Fibroblast of skin of abdomen (primary cell): ENCODE results near the gene CLEC18B. TPM values are rescaled to one million over a fixed set of nuclear protein-coding genes. Genes with fewer than 3 reads are reported as not detected.
A peak's percentile ranks its signal among the peaks of the same experiment; 100 is the strongest.
"Not testable (repeated sequence)": the region's sequence is repeated elsewhere in the genome, so short reads cannot be mapped to it uniquely, and the experiment has no call there.

ENCODE experiments used
- DNase-seq: peaks from one replicate; pipeline ENCODE4 v3.0.0-alpha.2; 2013
- polyA plus RNA-seq, 2 experiments: library from polyadenylated mRNA; unstranded; fragments of 120-200 nt; gene quantifications; one replicate each; pipeline ENCODE4 v1.2.1, GENCODE V29; 2013; ENCODE audit not compliant: insufficient read length in 2 of 2

The CLEC18B gene
- polyA plus RNA-seq (2013, experiment 1 of 2; ENCODE audit: insufficient read length), result not detected
- 0.43 TPM for polyA plus RNA-seq (2013, experiment 2 of 2; ENCODE audit: insufficient read length)

DNA sequence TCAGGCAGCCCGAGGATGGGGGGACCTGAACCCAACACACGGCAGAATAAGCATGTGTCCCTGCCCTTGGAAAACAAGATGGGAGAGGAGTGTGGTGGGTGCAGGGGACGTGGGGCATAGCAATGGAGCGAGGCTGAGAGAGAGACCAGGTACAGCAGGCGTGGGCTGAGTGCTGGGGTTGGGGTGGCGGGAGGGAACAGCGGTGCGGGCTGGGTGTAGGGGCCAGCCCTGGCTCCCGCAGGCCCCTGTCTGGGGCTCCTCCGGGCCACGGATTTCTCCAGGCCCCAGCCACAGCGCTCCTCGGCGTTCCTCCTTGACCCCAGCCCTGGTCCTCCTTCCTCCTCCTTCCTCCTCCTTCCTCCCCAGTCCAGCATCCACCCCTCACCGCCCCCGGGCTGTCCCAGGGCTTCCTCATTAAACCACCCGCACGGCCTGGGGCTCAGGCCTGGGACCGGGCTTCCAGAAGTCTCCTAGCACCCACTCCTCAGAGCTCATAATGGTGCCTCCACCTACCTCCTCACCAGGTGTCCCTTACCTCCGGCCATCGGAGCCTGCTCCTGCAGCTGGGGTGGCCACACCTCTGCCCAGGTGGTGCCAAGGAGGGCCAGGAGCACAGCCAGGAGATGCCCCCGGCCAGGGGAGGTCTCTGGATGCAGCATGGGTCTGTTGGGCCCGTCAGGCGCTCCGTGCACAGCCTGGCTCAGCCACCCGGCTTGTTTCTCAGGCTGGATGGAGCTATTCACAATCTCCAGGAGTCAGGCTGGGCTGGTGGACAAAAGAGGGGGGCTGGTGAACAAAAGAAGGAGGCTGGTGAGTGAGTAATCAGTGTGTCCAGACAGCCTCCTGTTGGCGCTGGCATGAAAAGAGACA, at the start of gene CLEC18B:
Gene CLEC18B (minus strand): TSS at position 867 of the 870 bp plus-strand sequence. CDS start 208 bp downstream, at position 659.
- DNase-seq, result not testable (repeated sequence)

- no peak for DNase-seq
Measured at GRCh38 chr16:74469946-74470478, 48.7 kb upstream of the CLEC18B start.

DNA sequence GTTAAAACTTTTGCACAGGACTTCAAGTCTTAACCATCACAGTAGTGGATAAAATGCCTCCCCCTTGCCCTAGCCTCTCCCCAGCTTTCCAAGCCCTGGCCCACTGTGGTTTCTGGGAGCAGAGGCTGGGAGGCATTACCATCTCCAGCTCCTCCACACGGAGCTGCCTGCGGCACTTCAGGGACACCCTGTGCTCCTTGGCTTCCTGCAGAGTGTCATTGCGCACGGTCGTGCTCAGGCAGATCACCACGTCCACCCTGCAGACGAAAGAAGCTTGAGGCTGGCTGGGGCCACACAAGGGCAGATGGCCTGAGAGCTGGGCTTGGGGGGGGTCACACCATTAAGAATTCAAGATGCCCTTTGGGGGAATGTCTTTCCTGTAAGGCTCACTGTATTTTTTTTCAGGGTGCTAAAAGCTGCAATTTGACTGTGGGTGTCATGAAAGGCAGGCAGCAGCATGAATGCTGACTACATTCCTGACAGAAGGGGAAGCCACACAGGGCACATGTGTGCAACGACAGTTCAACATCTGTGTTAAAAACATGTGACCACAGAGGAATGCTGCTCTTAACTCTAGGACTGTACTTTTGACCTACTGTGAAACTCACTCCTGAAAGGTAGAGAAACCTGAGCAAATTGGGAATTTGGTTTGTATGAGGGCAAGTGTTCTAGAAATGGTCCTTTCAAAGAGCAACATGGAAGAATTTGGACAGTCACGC, 47.7 kb upstream of the CLEC18B start:
- DNase-seq, result no peak

GRCh38 chr16:74466872-74467271, 45.6 kb upstream of the CLEC18B start:
- no peak for DNase-seq

DNA sequence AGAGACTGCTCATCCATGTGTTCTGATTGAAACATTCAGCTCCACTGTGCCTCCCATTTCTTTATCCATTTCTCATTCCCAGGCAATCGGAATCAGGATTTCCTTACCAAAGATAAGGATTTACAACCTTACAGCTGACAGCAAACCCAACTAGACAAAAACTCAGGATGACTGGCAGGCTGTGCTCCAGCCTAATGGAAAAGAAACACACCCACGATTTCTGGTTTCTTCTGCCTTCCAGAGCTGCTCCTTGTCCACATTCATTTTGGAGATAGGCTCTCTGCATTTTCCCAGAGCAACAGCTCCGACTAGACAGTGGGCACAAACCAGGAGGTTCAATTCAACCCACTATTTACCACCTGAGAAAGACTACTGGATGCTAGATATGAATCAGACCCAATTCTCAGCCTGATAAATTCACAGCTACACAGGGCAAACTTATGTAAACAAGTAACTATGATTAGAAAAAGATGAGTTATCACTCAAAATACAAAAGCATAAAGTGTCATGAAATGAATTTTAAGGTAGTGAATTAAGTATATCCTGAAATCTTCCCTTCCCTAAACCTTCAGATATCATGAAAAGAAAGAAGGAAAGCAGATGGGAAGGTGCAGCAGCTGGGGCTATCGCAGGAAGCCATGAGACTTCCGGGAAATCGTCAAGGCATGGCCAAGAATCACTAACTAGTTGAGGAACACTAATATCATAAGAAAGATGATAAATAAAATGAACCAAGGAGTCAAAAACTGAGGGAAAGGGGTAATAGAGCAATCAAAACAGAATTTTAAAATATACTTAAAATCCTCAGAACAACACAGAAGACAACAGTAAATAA, 44.8 kb upstream of the CLEC18B start:
- DNase-seq, result no peak

DNA sequence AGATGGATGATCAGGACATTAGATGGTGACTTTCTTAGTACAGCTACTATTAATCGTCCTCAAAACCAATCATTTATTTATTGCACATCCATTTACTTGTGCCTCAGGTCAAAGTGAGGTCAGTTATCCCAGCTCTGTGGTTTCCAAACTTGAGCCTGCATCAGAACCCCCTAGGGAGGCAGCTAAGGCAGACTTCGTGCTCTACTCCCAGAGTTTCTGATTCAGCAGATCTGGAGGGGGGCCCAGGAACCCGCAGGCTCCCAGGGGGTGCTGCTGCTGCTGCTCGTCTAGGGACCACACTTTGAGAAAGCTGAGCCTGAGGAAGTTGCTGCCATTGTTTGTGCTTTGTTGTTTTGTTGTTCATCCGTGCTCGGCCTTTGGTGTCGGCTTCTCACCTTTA, 44.0 kb upstream of the CLEC18B start:
- DNase-seq, result no peak

DNA sequence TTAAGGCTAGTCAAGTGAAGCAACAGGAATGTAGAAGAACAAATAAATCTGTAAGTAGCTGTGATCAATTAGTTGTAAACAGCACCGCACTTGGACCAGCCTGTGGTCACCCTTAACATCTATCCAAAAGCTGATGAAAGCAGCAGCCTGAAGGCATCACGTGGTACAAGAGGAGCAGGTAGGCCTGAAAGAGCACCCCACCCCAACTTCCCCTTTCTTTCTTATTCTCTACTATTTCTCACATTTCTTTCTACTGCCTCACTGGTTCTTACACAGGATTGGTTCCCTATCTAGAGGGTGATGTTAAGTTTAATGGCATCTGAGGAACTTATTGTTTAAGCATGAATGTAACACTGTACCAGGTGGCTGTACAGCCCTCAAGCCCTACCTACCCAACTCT, 42.6 kb upstream of the CLEC18B start:
- no peak for DNase-seq

DNA sequence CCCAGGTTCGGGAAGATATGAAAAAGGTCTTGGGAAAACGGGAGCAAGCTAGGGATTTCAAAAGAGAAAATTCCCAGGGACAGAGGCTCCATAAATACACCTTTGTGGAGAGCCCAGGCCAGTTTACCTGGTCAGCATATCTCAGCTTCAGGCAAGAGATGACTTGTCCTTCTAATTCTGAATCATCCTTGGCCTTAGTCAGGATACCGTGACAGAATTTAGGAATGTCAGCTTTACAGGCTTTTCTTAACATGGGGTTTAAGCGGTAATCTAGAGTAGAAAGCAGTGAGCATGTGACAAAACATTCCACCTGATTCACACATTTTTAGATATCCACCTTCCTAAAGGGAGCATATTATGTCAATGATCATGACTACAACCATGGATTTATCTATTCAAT, 41.1 kb upstream of the CLEC18B start:
- no peak for DNase-seq

GRCh38 chr16:74461826-74462225, 40.5 kb upstream of the CLEC18B start:
- DNase-seq, result no peak

DNA sequence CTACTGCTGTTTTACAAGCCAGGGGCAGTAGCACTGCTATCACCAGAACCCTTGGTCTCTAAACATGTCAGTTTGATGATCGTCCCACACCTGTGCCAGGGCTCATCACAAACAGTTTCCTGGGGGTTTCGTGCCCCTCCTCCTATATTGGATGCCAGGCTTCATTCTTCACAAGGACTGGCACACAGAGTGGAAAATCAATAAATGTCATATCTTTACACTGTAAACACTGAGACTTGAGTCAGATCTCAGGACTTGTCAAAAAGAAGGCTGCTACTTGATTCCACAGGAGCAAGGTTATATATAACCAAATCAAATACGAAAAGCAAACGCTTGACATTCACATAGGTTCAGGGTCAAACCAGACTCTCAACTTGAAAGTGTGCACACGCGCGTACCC, 39.3 kb upstream of the CLEC18B start:
- no peak for DNase-seq

DNA sequence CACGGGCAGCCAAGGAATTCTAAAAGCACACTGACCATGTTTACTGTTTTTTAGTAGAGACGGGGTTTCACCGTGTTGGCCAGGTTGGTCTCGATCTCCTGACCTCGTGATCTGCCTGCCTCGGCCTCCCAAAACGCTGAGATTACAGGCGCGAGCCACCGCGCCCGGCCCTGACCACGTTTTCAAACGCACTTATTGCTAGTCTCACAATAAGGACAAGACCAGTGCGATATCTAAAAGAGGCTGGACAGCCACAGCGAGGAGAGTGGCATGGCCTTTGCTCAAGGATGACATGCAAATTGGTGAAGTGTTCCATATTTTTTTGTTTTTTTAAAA, 35.0 kb upstream of the CLEC18B start:
- DNase-seq, result no peak

DNA sequence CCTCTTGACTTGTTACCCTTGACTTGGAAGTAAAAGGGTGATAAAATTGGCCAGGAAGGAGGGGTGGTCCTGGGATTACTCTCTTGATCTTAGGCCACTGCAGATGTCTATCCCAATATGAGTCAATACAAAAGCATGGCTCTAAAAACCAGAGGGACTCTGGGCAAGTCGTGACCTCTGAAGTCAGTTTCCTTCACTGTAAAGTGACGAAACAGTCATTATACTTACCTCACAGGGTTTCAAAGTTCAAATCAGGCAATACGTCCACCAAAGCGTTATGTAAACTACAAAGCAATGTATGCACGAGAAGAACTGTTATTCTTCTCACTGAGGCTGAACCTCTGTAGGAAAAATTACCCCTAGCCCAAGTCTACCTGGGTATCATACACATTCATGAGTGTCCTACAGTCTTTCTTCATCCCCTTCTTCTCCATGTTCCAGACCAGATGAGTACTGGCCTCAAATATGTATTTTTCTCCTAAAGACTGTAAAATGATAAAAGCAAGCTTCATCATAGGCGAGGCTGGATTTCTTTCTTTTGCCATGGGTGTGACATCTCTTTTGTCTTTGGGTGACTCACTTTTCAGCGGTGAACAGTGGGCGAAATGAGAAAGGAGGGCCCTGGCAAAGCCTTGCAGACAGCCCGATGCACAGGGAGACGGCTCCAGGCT, 34.5 kb upstream of the CLEC18B start:
- DNase-seq, result no peak

GRCh38 chr16:74455213-74455612, 33.9 kb upstream of the CLEC18B start:
- no peak for DNase-seq

DNA sequence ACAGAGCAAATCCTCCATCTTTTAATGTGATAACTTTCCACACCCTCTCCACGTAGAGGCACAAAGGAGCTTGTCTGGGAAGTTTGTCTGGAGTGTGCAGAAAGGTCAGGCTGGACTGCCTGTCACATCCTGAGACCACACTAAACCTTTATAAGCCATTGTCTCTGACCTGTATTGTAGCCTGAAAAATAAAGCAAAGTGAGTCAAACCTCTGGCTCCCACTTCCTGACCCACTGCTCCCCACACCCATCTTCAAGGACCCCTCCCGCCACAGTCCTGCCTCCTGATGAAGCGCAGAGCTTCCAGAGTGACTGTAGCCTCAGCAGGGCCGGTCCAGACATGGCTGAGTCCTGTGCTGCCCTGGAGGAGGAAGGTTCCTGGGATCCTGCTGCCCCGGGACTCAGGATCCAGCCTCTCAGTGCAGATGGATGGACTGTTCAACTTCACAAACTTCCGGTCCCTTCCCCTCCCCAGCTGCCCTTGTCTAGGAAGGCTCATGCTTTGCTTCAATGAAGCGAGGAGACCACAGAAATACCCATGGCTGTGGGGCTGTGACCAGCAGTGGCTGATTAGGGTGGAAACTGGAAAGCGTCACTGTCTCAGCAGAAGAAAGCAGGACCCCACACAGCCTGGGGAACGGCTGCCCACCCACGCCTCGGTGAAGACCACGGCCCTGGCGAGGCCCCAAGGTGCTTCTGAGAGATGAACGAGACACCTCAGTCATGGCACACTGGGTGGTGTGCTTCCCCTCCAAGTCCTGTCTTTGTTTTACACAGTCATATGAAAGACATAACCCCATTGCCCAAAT, 30.9 kb upstream of the CLEC18B start:
- DNase-seq, result no peak

DNA sequence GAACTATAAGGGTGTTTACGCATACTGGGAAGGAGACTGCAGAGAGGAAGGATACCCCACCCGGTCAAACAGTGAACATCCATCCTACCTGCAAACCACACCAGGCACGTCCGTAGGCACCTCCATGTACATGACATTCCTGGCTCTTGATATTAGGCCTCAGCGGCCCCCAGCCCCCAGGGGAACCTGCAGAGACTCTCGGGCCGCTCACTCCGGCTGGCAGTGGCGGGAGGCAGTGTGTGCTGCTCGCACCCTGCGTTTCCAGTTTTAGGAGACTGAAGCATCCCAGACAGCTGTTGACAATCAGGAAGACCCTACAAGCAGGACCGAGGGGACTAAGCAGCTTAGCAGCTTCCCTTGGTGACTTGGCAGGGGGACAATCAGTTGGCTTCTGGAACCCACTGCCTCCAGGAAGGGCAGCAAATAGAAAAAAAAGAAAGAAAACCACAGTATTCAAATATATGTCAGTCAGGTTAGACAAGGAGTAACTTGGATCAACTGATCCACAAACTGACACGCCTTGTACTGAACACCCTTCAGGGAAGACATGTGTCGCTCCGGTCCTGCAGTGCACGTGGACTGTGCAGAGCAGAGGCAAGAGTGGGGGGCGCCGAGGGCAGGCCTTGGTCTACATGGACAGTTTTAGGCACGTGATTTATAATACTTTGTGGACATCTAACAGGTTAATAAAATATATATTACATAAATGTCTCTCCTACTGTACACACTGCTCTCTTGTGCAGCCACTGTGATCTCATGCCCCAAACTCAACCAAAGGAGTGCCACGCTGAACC, 29.9 kb upstream of the CLEC18B start:
- no peak for DNase-seq

DNA sequence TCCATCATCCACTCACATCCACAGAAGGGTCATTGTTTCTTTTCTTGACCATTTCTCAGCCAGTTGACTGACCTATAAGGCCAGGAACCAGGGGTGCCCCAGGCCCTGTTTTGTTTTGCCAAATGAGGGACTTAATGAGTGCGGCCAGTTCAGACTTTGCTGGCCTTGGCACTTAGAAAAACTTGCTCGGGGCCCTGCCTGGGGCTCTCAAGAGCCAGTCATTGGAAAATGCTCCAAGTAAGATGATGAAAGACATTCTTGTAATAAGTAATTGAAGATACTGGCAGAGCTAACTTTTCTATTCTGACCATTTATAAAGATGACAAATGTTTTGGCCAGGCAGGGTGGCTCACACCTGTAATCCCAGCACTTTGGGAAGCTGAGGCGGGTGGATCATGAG, 29.0 kb upstream of the CLEC18B start:
- DNase-seq, result peak; percentile 22

- peak; percentile 57 for DNase-seq
Measured at GRCh38 chr16:74449470-74449869, 28.2 kb upstream of the CLEC18B start.

DNA sequence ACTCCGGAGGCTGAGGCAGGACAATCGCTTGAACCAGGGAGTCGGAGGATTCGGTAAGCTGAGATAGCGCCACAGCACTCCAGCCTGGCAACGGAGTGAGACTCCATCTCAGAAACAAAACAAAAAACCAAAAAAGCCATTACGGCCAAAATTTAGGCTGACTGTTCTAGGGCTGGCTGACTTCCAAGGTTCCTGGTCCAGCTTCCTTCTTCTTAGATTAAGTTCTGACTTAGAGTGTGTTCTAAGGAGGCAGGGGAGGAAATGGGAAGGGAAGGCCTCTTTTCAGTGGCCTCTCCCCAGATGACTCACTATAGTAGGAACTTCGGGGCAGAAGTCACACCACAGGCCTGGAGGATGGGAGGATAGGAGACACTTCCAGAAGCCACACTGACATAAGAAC, 27.7 kb upstream of the CLEC18B start:
- peak; percentile 90 for DNase-seq

DNA sequence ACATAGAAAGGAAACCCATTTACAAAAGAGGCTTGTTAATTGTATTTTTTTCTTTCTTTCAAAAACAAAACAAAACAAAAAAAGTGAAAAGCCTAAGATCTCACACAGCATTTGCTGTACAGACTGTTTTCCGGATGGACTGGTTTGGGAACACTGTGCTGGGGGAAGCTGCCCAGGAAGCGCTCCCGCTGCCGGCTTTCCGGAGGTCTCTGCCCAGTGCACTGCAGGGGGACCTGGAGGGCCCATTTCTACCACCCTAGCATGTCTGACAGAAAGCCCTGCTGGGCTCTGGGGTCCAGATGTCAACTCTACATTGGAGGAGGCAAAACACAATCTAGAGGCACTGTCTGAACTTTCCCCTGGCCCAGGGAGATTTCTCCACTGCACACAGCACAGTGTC, 26.3 kb upstream of the CLEC18B start:
- no peak for DNase-seq

DNA sequence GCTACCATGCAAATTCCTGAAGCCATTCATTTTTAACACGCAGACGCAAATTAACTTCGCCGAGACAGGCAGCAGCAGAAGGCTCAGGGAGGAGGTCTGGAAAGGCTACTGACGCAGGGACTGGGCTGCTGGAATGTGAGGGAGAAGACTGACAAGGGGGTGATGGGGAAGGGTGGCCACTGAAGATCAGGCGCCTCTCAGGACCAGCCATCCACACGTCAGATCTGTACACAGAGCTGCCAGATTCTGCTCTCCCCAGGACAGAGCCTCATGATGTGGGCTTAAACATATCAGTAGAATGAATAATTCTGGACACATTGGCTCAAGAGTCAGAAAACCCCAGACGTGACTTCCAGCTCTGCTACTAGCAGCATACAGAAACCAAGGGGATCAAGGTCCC, 25.6 kb upstream of the CLEC18B start:
- DNase-seq, result no peak
